HG03565 (cell line): ENCODE data around the gene CCDC160.

ENCODE experiments used
- ATAC-seq: cut with Tn5 transposase; IDR thresholded peaks from one replicate; pipeline ENCODE4 v1.9.1; 2021; ENCODE audit warnings: mild to moderate bottlenecking, moderate library complexity; ENCODE audit not compliant: unreplicated experiment

CCDC160 gene

GRCh38 chrX:134294548-134294947 lies 57.6 kb downstream of the CCDC160 start:
- ATAC-seq, result no peak
